GM18508 (cell line): ENCODE measurements around the gene SENP1.

Source experiments
- ATAC-seq: cut with Tn5 transposase; IDR thresholded peaks from one replicate; pipeline ENCODE4 v1.9.1; 2021; ENCODE audit warnings: moderate number of reproducible peaks; ENCODE audit not compliant: insufficient read depth, unreplicated experiment

The SENP1 gene

GRCh38 chr12:48039151-48039550, 66.7 kb downstream of the SENP1 start:
- ATAC-seq = no peak

GRCh38 chr12:48038085-48038484, 67.8 kb downstream of the SENP1 start:
- no peak for ATAC-seq

GRCh38 chr12:48037267-48037915, 68.5 kb downstream of the SENP1 start:
- ATAC-seq = no peak

GRCh38 chr12:48036818-48037217, 69.1 kb downstream of the SENP1 start:
- no peak for ATAC-seq

- no peak for ATAC-seq
Observed at GRCh38 chr12:48034835-48035805, 70.8 kb downstream of the SENP1 start.

GRCh38 chr12:48033451-48033850, 72.4 kb downstream of the SENP1 start:
- ATAC-seq = no peak

- no peak for ATAC-seq
Observed at GRCh38 chr12:48032597-48032996, 73.3 kb downstream of the SENP1 start.

GRCh38 chr12:48031135-48031960, 74.5 kb downstream of the SENP1 start:
- no peak for ATAC-seq

- ATAC-seq = no peak
Observed at GRCh38 chr12:48030173-48030650, 75.7 kb downstream of the SENP1 start.

GRCh38 chr12:48029491-48030172, 76.2 kb downstream of the SENP1 start:
- ATAC-seq = no peak

- no peak for ATAC-seq
Observed at GRCh38 chr12:48028541-48029431, 77.1 kb downstream of the SENP1 start.

- ATAC-seq = no peak
Observed at GRCh38 chr12:48027183-48028002, 78.5 kb downstream of the SENP1 start.

- ATAC-seq = no peak
Observed at GRCh38 chr12:48026060-48026827, 79.6 kb downstream of the SENP1 start.

- ATAC-seq = no peak
Observed at GRCh38 chr12:48025281-48025680, 80.6 kb downstream of the SENP1 start.

GRCh38 chr12:48024735-48025134, 81.1 kb downstream of the SENP1 start:
- no peak for ATAC-seq

GRCh38 chr12:48023386-48023785, 82.5 kb downstream of the SENP1 start:
- ATAC-seq = no peak

- ATAC-seq = no peak
Observed at GRCh38 chr12:48022676-48023385, 83.0 kb downstream of the SENP1 start.
